H9 (cell line): ENCODE measurements around the gene TMEM39A. TPM values are rescaled to one million over a fixed set of nuclear protein-coding genes. Genes with fewer than 3 reads are reported as not detected.

ENCODE experiments used
- DNase-seq: peaks from one replicate; pipeline ENCODE4 v3.0.0-alpha.2; 2017
- H2AFZ ChIP-seq: one replicate; pipeline ENCODE4 v1.6.1; 2013; ENCODE audit warnings: mild to moderate bottlenecking, low read length, control low read depth, moderate library complexity
- H2AK5ac ChIP-seq: 2 replicates; pipeline ENCODE4 v1.6.1; 2013; ENCODE audit warnings: low read length, control low read depth, mixed read lengths; ENCODE audit not compliant: insufficient read length
- H2BK120ac ChIP-seq: one replicate; pipeline ENCODE4 v1.6.1; 2013; ENCODE audit warnings: low read depth, mild to moderate bottlenecking, low read length, control low read depth, inconsistent platforms; ENCODE audit not compliant: poor library complexity, severe bottlenecking
- H2BK12ac ChIP-seq: 2 replicates; pipeline ENCODE4 v1.6.1; 2013; ENCODE audit warnings: low read length, control low read depth, mixed read lengths, low read depth; ENCODE audit not compliant: insufficient read length
- H2BK15ac ChIP-seq: 2 replicates; pipeline ENCODE4 v1.6.1; 2013; ENCODE audit warnings: low read depth, low read length, control low read depth
- H2BK20ac ChIP-seq: one replicate; pipeline ENCODE4 v1.6.1; 2013; ENCODE audit warnings: low read depth, mild to moderate bottlenecking, low read length, control low read depth, inconsistent platforms; ENCODE audit not compliant: poor library complexity, severe bottlenecking
- H2BK5ac ChIP-seq: 2 replicates; pipeline ENCODE4 v1.6.1; 2013; ENCODE audit warnings: low read length, control low read depth, mixed read lengths; ENCODE audit not compliant: insufficient read length
- H3K14ac ChIP-seq: 2 replicates; pipeline ENCODE4 v1.6.1; 2013; ENCODE audit warnings: low read length, control low read depth; ENCODE audit not compliant: insufficient read depth
- H3K18ac ChIP-seq: 2 replicates; pipeline ENCODE4 v1.6.1; 2013; ENCODE audit warnings: low read depth, mild to moderate bottlenecking, mixed read lengths, low read length, control low read depth; ENCODE audit not compliant: insufficient read length
- H3K23ac ChIP-seq: 2 replicates; pipeline ENCODE4 v1.6.1; 2013; ENCODE audit warnings: low read length, control low read depth, mixed read lengths, low read depth; ENCODE audit not compliant: insufficient read length
- H3K23me2 ChIP-seq: 2 replicates; pipeline ENCODE4 v1.6.1; 2013; ENCODE audit warnings: low read depth, mild to moderate bottlenecking, mixed read lengths, low read length, control low read depth; ENCODE audit not compliant: insufficient read length, poor library complexity, severe bottlenecking
- H3K27ac ChIP-seq: 2 replicates; pipeline ENCODE4 v1.5.1; 2013; ENCODE audit warnings: low read length, control low read depth, mixed read lengths, low read depth; ENCODE audit not compliant: insufficient read length
- H3K27me3 ChIP-seq: 2 replicates; pipeline ENCODE4 v1.6.1; 2013; ENCODE audit warnings: low read length, control low read depth, inconsistent platforms; ENCODE audit not compliant: insufficient read depth
- H3K4ac ChIP-seq: 2 replicates; pipeline ENCODE4 v1.6.1; 2013; ENCODE audit warnings: low read depth, mild to moderate bottlenecking, control low read depth, inconsistent platforms, low read length, moderate library complexity
- H3K4me1 ChIP-seq: 2 replicates; pipeline ENCODE4 v1.6.1; 2013; ENCODE audit warnings: low read length, control low read depth, inconsistent platforms; ENCODE audit not compliant: insufficient read depth
- H3K4me2 ChIP-seq: 2 replicates; pipeline ENCODE4 v1.6.1; 2013; ENCODE audit warnings: low read length, control low read depth, mixed read lengths; ENCODE audit not compliant: insufficient read length, insufficient read depth
- H3K56ac ChIP-seq: 2 replicates; pipeline ENCODE4 v1.6.1; 2013; ENCODE audit warnings: low read depth, mild to moderate bottlenecking, mixed read lengths, low read length, control low read depth; ENCODE audit not compliant: insufficient read length
- H3K79me1 ChIP-seq: 2 replicates; pipeline ENCODE4 v1.6.1; 2013; ENCODE audit warnings: low read depth, mild to moderate bottlenecking, moderate library complexity, low read length, control low read depth, inconsistent platforms; ENCODE audit not compliant: insufficient read depth, poor library complexity, severe bottlenecking
- H3K79me2 ChIP-seq: 2 replicates; pipeline ENCODE4 v1.6.1; 2013; ENCODE audit warnings: low read length, control low read depth, inconsistent platforms; ENCODE audit not compliant: insufficient read depth
- H3K9ac ChIP-seq: 2 replicates; pipeline ENCODE4 v1.6.1; 2013; ENCODE audit warnings: low read length, control low read depth, mixed read lengths; ENCODE audit not compliant: insufficient read length; ENCODE audit errors: extremely low read depth
- H3K9me3 ChIP-seq: one replicate; pipeline ENCODE4 v1.6.1; 2013; ENCODE audit warnings: low read depth, low read length, inconsistent platforms; ENCODE audit not compliant: control insufficient read depth
- H3T11ph ChIP-seq: one replicate; pipeline ENCODE4 v1.6.1; 2013; ENCODE audit warnings: mild to moderate bottlenecking, low read length, control low read depth, inconsistent platforms
- H4K20me1 ChIP-seq: one replicate; pipeline ENCODE4 v1.6.1; 2013; ENCODE audit not compliant: control insufficient read depth, insufficient read length, insufficient read depth
- H4K5ac ChIP-seq: 2 replicates; pipeline ENCODE4 v1.6.1; 2013; ENCODE audit warnings: low read depth, mild to moderate bottlenecking, mixed read lengths, low read length, control low read depth; ENCODE audit not compliant: insufficient read length
- H4K8ac ChIP-seq: replicated peaks from 2 replicates; pipeline ENCODE4 v1.6.1; 2013; ENCODE audit warnings: low read length, control low read depth, mixed read lengths, low read depth; ENCODE audit not compliant: insufficient read length
- H4K91ac ChIP-seq: 2 replicates; pipeline ENCODE4 v1.6.1; 2013; ENCODE audit warnings: low read depth, mild to moderate bottlenecking, moderate library complexity, mixed read lengths, low read length, control low read depth; ENCODE audit not compliant: insufficient read length
- H3K27ac Mint-ChIP-seq, 3 experiments: 2 replicates in 2 of 3; 3 replicates in 1 of 3; pipeline ENCODE4 v1.8.0; 2020 to 2021; ENCODE audit warnings: mixed read lengths in 3 of 3, mild to moderate bottlenecking in 1 of 3, moderate library complexity in 1 of 3
- H3K27me3 Mint-ChIP-seq: 2 replicates; pipeline ENCODE4 v1.8.0; 2021; ENCODE audit warnings: low read depth, mild to moderate bottlenecking, moderate library complexity, mixed read lengths
- H3K36me3 Mint-ChIP-seq, 3 experiments: 2 replicates in 2 of 3; 3 replicates in 1 of 3; pipeline ENCODE4 v1.8.0; 2020 to 2021; ENCODE audit warnings: low read depth in 3 of 3, mixed read lengths in 3 of 3; ENCODE audit not compliant: insufficient read depth in 1 of 3
- H3K4me1 Mint-ChIP-seq, 2 experiments: 2 replicates each; pipeline ENCODE4 v1.8.0; 2020; ENCODE audit warnings: mixed read lengths in 2 of 2
- H3K4me3 Mint-ChIP-seq, 2 experiments: 2 replicates in 1 of 2; 3 replicates in 1 of 2; pipeline ENCODE4 v1.8.0; 2020 to 2021; ENCODE audit warnings: mild to moderate bottlenecking in 2 of 2, mixed read lengths in 2 of 2, moderate library complexity in 1 of 2
- H3K9me3 Mint-ChIP-seq, 2 experiments: 2 replicates in 1 of 2; 3 replicates in 1 of 2; pipeline ENCODE4 v1.8.0; 2020; ENCODE audit warnings: mild to moderate bottlenecking in 2 of 2, mixed read lengths in 2 of 2, moderate library complexity in 1 of 2
- CTCF ChIP-seq: fragments of 200-600 bp; sonication (generic); conservative IDR thresholded peaks from 3 replicates; pipeline ENCODE4 v1.8.0; 2021; ENCODE audit warnings: antibody characterized with exemption, mild to moderate bottlenecking
- WGBS: extraction: QIAGEN DNeasy Blood & Tissue Kit; methylation state at CpG from one replicate; pipeline ENCODE4 v1.1.7; 2013; ENCODE audit warnings: missing lambda C conversion rate, low lambda C conversion rate, mixed read lengths; ENCODE audit not compliant: insufficient read length; ENCODE audit errors: extremely low coverage; 5-methylcytosine and 5-hydroxymethylcytosine counted together
- total RNA-seq: library from RNA; stranded (reverse); gene quantifications from 2 replicates; pipeline ENCODE4 v1.2.1, GENCODE V29; 2021

The TMEM39A gene
- total RNA-seq, 1 experiment from 2014 or later: 45.0 TPM

GRCh38 chr3:119497820-119498185 lies 34.4 kb upstream of the TMEM39A start:
- H3K23ac ChIP-seq: no peak overlapping the region
- no peak for TF ChIP-seq CTCF
- no peak overlapping the region for H3K27ac ChIP-seq
- no peak overlapping the region for H3K14ac ChIP-seq
- no peak overlapping the region for H3T11ph ChIP-seq
- H3K4me1 Mint-ChIP-seq: peaks cover 18% of the 10 kb centered on the region in 2 experiments
- no peak overlapping the region for H3K56ac ChIP-seq
- no peak overlapping the region for H2BK12ac ChIP-seq
- H3K23me2 ChIP-seq: peaks cover 3% of the 10 kb centered on the region
- H3K27me3 ChIP-seq: no peaks in the 10 kb centered on the region
- no peak for DNase-seq
- no peak overlapping the region for H2BK20ac ChIP-seq
- H4K5ac ChIP-seq: no peak overlapping the region
- H3K79me1 ChIP-seq: no peaks in the 10 kb centered on the region
- no peak overlapping the region for H2BK15ac ChIP-seq
- peak overlapping the region; percentile 97 to 99 (median 99); a peak in 5 of 7 replicates for H3K27ac Mint-ChIP-seq
- H3K4me1 ChIP-seq: no peaks in the 10 kb centered on the region
- H4K8ac ChIP-seq: no peak overlapping the region
- H4K20me1 ChIP-seq: no peaks in the 10 kb centered on the region
- peak overlapping the region; percentile 57 for H3K9ac ChIP-seq
- no peaks in the 10 kb centered on the region for H3K9me3 ChIP-seq
- no peak overlapping the region for H2BK5ac ChIP-seq
- no peaks in the 10 kb centered on the region; the same call in 1 of the 2 replicates for H3K79me2 ChIP-seq
- H3K4me2 ChIP-seq: peak overlapping the region; percentile 70
- no peaks in the 10 kb centered on the region; the same call in 1 of the 2 replicates for H3K27me3 Mint-ChIP-seq
- peak overlapping the region; percentile 99 for H3K4me3 Mint-ChIP-seq
- no peak overlapping the region for H4K91ac ChIP-seq
- WGBS: no CpG with 5 or more reads among the region's 8 CpGs
- peaks cover 2 to 14% (median 3%) of the 10 kb centered on the region in 3 experiments; a peak in 5 of 7 replicates for H3K36me3 Mint-ChIP-seq
- H2AK5ac ChIP-seq: no peak overlapping the region
- no peaks in the 10 kb centered on the region for H3K9me3 Mint-ChIP-seq
- no peak overlapping the region for H3K4ac ChIP-seq
- H2AFZ ChIP-seq: no peak overlapping the region
- H3K18ac ChIP-seq: no peak overlapping the region
- no peak overlapping the region for H2BK120ac ChIP-seq
